ENCODE data around the gene AHRR.
"Not testable (repeated sequence)": the region's sequence is repeated elsewhere in the genome, so short reads cannot be mapped to it uniquely, and the experiment has no call there.

DNA sequence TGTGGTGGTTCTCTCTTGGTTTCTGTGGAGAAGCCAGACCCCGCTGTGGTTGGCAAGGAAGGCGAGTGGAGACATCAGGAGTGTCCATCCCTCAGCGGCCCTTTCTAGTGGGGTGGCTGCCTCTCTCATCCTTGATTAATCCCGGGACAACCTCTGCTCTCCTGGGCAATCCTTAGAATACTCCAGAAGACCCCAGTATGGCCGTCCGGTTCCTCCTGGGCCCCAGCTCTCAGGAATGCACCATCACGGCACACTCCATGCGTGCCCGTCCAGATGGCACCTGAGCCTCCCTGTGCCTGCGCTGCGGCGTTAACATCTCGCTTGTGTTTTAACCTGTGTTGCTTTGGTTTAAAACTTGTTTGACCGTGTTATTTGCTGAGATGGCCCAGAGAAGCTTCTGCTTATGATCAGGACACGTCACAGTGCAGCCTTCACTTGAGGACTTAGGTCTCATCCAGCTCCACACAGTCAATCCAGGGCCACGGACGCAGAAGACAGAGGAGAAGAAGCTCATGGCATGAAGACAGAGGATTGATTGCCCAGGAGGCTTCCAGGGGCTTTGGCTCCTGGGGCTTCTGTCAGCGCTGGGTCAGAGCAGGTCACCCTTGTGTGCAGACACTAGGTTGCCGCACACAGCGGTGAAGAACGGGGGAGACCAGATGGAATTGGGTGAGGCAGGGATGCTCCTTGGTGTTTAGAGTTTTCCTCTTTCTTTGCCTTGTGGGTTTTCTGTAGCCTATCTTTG is 20.7 kb upstream of the AHRR start:
- TF ChIP-seq POLR2A (IDR thresholded peaks at IDR 0.05; ENCODE audit: low read depth, low read length); MAFK (IDR thresholded peaks at IDR 0.05; ENCODE audit: low read depth, low read length); SMC3 (IDR thresholded peaks at IDR 0.05; ENCODE audit: low read depth, low read length); RAD21 (IDR thresholded peaks at IDR 0.05; ENCODE audit: low read length); FOS (IDR thresholded peaks at IDR 0.05; ENCODE audit: low read depth, low read length); CEBPB (IDR thresholded peaks at IDR 0.05; ENCODE audit: low read depth, low read length); MXI1 (IDR thresholded peaks at IDR 0.05; ENCODE audit: borderline replicate concordance, low read depth, low read length); NFE2L2 (IDR thresholded peaks at IDR 0.05; ENCODE audit: low read depth, low read length); RCOR1 (IDR thresholded peaks at IDR 0.05; ENCODE audit: insufficient replicate concordance, low read length); RFX5 (IDR thresholded peaks at IDR 0.05; ENCODE audit: low read depth, low read length); CHD1 (IDR thresholded peaks at IDR 0.05; ENCODE audit: low read depth, low read length): not testable (repeated sequence)
- TF ChIP-seq, protein P1, sequence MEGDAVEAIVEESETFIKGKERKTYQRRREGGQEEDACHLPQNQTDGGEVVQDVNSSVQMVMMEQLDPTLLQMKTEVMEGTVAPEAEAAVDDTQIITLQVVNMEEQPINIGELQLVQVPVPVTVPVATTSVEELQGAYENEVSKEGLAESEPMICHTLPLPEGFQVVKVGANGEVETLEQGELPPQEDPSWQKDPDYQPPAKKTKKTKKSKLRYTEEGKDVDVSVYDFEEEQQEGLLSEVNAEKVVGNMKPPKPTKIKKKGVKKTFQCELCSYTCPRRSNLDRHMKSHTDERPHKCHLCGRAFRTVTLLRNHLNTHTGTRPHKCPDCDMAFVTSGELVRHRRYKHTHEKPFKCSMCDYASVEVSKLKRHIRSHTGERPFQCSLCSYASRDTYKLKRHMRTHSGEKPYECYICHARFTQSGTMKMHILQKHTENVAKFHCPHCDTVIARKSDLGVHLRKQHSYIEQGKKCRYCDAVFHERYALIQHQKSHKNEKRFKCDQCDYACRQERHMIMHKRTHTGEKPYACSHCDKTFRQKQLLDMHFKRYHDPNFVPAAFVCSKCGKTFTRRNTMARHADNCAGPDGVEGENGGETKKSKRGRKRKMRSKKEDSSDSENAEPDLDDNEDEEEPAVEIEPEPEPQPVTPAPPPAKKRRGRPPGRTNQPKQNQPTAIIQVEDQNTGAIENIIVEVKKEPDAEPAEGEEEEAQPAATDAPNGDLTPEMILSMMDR (conservative IDR thresholded peaks at IDR 0.05; ENCODE audit: low read depth, low read length): not testable (repeated sequence)
- TF ChIP-seq, protein P2, sequence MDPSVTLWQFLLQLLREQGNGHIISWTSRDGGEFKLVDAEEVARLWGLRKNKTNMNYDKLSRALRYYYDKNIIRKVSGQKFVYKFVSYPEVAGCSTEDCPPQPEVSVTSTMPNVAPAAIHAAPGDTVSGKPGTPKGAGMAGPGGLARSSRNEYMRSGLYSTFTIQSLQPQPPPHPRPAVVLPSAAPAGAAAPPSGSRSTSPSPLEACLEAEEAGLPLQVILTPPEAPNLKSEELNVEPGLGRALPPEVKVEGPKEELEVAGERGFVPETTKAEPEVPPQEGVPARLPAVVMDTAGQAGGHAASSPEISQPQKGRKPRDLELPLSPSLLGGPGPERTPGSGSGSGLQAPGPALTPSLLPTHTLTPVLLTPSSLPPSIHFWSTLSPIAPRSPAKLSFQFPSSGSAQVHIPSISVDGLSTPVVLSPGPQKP (IDR thresholded peaks at IDR 0.05; ENCODE audit: borderline replicate concordance, low read depth, low read length): not testable (repeated sequence)
- TF ChIP-seq, protein P3, sequence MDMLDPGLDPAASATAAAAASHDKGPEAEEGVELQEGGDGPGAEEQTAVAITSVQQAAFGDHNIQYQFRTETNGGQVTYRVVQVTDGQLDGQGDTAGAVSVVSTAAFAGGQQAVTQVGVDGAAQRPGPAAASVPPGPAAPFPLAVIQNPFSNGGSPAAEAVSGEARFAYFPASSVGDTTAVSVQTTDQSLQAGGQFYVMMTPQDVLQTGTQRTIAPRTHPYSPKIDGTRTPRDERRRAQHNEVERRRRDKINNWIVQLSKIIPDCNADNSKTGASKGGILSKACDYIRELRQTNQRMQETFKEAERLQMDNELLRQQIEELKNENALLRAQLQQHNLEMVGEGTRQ (IDR thresholded peaks at IDR 0.05; ENCODE audit: low read depth, low read length): not testable (repeated sequence)
